Right atrium auricular region (tissue), 2 donors: ENCODE data around the gene COL27A1. TPM values are rescaled to one million over a fixed set of nuclear protein-coding genes. Genes with fewer than 3 reads are reported as not detected.

ENCODE experiments used
- DNase-seq: peaks from one replicate; pipeline ENCODE4 v3.0.0-alpha.2; 2019; ENCODE audit warnings: low spot score
- H3K27ac ChIP-seq, 2 donors: fragments of 200-600 bp; sonication (generic); 1 replicate in 1 of 2; 2 replicates in 1 of 2; pipeline ENCODE4 v1.5.1; 2016 to 2019
- H3K27me3 ChIP-seq, 2 donors: fragments of 200-600 bp; sonication (generic); one replicate each; pipeline versions ENCODE4 v1.5.1 to v1.6.0; 2017 to 2019
- H3K36me3 ChIP-seq: fragments of 200-600 bp; sonication (generic); one replicate; pipeline ENCODE4 v1.5.1; 2016
- H3K4me1 ChIP-seq, 2 donors: fragments of 200-600 bp; sonication (generic); one replicate each; pipeline versions ENCODE4 v1.5.1 to v1.6.0; 2017 to 2019
- H3K4me3 ChIP-seq, 2 donors: fragments of 200-600 bp; sonication (generic); 1 replicate in 1 of 2; 2 replicates in 1 of 2; pipeline ENCODE4 v1.5.1; 2017 to 2019; ENCODE audit warnings: mild to moderate bottlenecking in 1 of 2, moderate library complexity in 1 of 2
- H3K9me3 ChIP-seq, 2 donors: fragments of 200-600 bp; sonication (generic); one replicate each; pipeline ENCODE4 v1.5.1; 2019
- total RNA-seq, 2 donors: library from RNA; depleted of rRNA; stranded (reverse); fragments of >200 nt; gene quantifications; one replicate each; pipeline ENCODE4 v1.1.0, GENCODE V29; 2016
- TF ChIP-seq, protein P1 (sequence below), 2 donors: fragments of 200-600 bp; sonication (generic); IDR thresholded peaks; one replicate each; pipeline ENCODE4 v1.5.1; 2019; ENCODE audit warnings: antibody characterized with exemption in 2 of 2

COL27A1 gene
- total RNA-seq, 2 donors from 2014 or later: 1.5 to 2.7 TPM

DNA sequence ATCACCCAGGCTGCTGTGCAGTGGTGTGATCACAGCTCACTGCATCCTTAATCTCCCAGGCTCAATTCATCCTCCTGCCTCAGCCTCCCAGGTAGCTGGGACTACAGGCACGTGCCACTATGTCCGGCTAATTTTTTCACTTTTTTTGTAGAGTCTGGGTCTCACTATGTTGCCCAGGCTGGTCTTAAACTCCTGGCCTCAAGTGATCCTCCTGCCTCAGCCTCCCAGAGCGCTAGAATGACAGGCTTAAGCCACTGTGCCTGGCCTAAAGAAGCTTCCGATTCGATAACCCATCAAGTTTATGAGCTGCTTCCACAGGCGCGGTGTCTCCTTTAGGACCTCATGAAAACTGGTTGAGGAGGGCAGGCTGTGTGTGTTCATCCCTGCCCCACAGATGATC lies 16.2 kb downstream of the COL27A1 start:
- Histone ChIP-seq H3K36me3 (no peaks in the 10 kb centered on the region), H3K4me1 (peaks cover 3 to 38% of the 10 kb centered on the region in 2 donors), H3K27me3 (no peaks in the 10 kb centered on the region), H3K4me3 (no peak overlapping the region), H3K9me3 (no peaks in the 10 kb centered on the region), H3K27ac (no peak overlapping the region)
- no peak for DNase-seq
- TF ChIP-seq, protein P1, sequence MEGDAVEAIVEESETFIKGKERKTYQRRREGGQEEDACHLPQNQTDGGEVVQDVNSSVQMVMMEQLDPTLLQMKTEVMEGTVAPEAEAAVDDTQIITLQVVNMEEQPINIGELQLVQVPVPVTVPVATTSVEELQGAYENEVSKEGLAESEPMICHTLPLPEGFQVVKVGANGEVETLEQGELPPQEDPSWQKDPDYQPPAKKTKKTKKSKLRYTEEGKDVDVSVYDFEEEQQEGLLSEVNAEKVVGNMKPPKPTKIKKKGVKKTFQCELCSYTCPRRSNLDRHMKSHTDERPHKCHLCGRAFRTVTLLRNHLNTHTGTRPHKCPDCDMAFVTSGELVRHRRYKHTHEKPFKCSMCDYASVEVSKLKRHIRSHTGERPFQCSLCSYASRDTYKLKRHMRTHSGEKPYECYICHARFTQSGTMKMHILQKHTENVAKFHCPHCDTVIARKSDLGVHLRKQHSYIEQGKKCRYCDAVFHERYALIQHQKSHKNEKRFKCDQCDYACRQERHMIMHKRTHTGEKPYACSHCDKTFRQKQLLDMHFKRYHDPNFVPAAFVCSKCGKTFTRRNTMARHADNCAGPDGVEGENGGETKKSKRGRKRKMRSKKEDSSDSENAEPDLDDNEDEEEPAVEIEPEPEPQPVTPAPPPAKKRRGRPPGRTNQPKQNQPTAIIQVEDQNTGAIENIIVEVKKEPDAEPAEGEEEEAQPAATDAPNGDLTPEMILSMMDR (IDR thresholded peaks at IDR 0.05): no peak

DNA sequence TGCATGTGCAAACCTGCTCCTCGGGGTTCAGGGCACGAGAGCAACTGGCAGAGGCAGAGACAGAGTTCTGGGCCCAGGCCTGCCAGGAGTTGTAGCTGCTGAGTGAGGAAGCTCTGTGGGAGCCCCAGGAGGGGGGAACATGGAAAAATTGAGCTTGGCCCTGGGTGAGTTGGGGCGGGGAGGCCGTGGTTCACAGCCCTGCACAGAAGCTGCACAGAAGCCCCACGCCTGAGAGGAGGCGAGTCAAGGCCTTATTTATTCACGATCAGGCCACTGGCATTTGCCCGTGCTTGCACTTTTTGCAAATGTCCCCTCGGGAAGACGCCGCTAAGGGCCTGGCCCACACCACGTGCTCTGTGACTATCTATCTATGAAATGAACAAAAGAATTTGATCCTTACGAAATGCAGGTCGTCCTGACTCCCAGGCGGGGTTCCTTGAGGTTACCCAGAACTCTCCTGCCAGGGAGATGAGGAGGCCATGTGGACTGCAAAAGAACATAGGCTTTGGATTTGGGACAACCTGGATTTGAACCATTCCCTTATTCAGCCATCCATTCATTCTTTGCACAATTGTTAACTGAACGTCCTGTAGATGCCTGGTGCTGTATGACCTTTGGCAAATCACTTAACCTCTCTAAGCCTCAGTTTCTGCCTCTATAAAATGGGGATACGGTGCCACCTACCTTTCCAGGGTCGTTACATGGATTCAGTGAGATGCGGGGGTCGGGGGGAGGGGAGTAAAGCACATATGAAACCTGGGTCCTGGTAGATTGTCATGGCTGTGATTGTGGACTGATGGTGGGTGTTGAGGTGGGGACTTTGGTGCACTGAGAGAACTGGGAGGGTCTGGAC lies 17.9 kb downstream of the COL27A1 start:
- TF ChIP-seq, protein P1 (IDR thresholded peaks at IDR 0.05): no peak
- H3K27ac ChIP-seq: no peak overlapping the region
- H3K36me3 ChIP-seq: no peaks in the 10 kb centered on the region
- H3K9me3 ChIP-seq: no peaks in the 10 kb centered on the region
- peaks cover 3 to 55% of the 10 kb centered on the region in 2 donors for H3K4me1 ChIP-seq
- no peak for DNase-seq
- H3K27me3 ChIP-seq: no peaks in the 10 kb centered on the region
- no peak overlapping the region for H3K4me3 ChIP-seq

DNA sequence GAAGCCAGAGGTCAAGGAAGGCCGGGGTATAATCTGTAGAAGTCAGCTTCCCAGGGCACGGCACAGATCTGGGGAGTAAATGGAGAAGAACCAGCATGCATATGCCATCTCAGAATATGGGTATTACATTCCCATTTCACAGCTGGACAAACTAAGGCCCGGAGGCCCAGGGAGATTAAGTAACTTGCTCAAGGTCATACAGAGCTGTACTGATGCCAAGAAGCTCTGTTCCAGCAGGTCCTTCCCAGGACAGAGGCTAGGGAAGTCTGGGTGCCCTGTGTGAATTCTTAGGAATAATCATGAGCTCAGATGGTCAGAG lies 19.2 kb downstream of the COL27A1 start:
- no peaks in the 10 kb centered on the region for H3K36me3 ChIP-seq
- no peak overlapping the region for H3K4me3 ChIP-seq
- no peaks in the 10 kb centered on the region for H3K9me3 ChIP-seq
- peaks cover 3 to 63% of the 10 kb centered on the region in 2 donors for H3K4me1 ChIP-seq
- no peaks in the 10 kb centered on the region for H3K27me3 ChIP-seq
- no peak for DNase-seq
- H3K27ac ChIP-seq: peak overlapping the region; percentile 73 to 81
- TF ChIP-seq, protein P1 (IDR thresholded peaks at IDR 0.05): no peak

DNA sequence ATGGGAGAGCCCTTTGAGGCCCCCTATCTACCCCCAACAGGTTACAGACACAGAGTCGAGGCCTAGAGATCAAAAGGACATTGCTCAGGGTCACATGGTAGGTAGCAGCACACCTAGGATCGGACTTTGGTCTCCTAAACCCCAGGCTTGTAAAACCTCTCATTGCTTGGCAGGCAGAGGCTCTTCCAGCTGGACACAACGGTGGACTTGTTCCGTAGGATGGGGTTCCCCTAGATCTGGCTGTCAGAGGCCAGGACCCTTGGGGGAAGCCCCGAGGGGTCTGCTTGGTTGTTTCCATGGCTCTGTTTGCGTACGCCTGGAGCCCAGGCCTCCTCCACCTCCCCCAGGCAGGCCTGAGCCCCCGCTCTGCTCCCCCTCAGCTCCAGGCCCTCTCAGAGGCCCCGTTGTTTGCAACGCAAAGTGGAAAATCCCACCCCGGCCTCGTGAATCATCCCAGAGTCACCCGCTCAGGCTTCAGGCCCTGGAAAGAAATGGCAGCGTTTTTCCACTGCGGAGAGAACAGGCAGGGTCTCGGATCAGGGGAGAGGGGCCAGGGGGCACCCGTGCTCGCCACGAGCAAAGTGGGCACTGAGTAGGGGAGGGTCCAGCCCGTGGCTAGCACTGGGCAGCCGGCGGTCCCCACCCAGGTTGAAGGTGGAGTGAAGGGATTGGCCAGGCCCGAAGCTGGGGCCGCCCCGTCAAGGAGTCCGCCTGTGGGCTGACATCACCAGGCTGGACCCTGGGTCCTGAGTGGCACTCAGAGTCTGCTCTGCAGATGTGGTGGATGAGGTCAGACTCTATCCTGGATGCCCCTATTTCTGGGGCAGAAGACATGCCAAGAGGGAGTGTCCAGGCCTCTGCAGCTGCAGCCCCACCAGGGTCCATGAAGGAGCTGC lies 19.8 kb downstream of the COL27A1 start:
- Histone ChIP-seq H3K36me3 (no peaks in the 10 kb centered on the region), H3K4me1 (peaks cover 3 to 64% of the 10 kb centered on the region in 2 donors), H3K9me3 (no peaks in the 10 kb centered on the region), H3K27me3 (no peaks in the 10 kb centered on the region), H3K4me3 (no peak overlapping the region), H3K27ac (peak overlapping the region; percentile 73 to 81)
- no peak for DNase-seq
- TF ChIP-seq, protein P1 (IDR thresholded peaks at IDR 0.05): no peak

DNA sequence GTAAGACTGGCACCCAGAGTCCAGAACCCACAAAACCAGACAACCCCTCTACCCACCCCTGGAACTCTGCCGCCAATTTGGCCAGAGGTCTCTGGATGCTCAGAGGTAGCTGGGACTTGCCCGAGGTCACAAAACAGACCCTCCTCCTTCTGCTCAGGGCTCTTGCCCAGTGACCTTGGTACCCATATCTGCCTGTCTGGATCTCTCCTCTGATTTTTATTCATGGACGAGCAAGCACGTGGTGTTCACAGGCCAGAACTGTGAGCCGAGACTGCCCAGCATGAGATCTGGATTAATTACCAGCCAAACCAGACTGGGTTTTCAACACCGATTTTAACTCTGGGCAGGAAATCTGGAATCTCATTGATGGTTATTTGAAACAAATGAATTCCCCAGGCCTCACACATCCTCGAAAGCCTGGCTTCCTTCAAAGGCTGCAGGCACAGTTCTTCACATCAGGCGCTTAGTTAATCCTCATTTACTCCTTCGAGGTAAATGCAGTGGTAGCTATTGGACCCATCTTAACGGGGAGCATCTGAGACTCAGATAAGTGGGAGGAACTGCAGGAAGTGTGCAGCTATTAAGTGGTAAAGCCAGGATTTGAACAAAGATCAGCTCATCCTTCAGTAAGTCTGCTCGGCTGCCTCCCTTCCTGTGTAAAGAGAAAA lies 21.4 kb downstream of the COL27A1 start:
- TF ChIP-seq, protein P1 (IDR thresholded peaks at IDR 0.05): no peak

More for the DNA sequence above, 21.4 kb downstream of the COL27A1 start:
- no peaks in the 10 kb centered on the region for H3K9me3 ChIP-seq
- H3K27ac ChIP-seq: peak overlapping the region; percentile 73 to 81
- H3K27me3 ChIP-seq: no peaks in the 10 kb centered on the region
- H3K4me1 ChIP-seq: peaks cover 3 to 81% of the 10 kb centered on the region in 2 donors
- no peak for DNase-seq
- no peaks in the 10 kb centered on the region for H3K36me3 ChIP-seq
- no peak overlapping the region for H3K4me3 ChIP-seq
